GM19395 (cell line): ENCODE data around the gene DNAAF2.
"Not testable (repeated sequence)": the region's sequence is repeated elsewhere in the genome, so short reads cannot be mapped to it uniquely, and the experiment has no call there.

Experiments
- ATAC-seq: cut with Tn5 transposase; IDR thresholded peaks from one replicate; pipeline ENCODE4 v1.9.1; 2021; ENCODE audit warnings: mild to moderate bottlenecking, moderate library complexity; ENCODE audit not compliant: unreplicated experiment

The DNAAF2 gene

GRCh38 chr14:49634547-49635334 is at the start of gene DNAAF2:
Gene DNAAF2 (minus strand): TSS chr14:49635244. CDS start chr14:49635149, 95 bp downstream.
- peak; percentile 38 for ATAC-seq

GRCh38 chr14:49679271-49679670 is 44.2 kb upstream of the DNAAF2 start:
- ATAC-seq: no peak

GRCh38 chr14:49677643-49678042 is 42.6 kb upstream of the DNAAF2 start:
- ATAC-seq: no peak

- ATAC-seq: no peak
Measured at GRCh38 chr14:49673586-49673985, 38.5 kb upstream of the DNAAF2 start.

- no peak for ATAC-seq
Measured at GRCh38 chr14:49670475-49670874, 35.4 kb upstream of the DNAAF2 start.

- no peak for ATAC-seq
Measured at GRCh38 chr14:49659526-49660455, 24.7 kb upstream of the DNAAF2 start.

- not testable (repeated sequence) for ATAC-seq
Measured at GRCh38 chr14:49657500-49657899, 22.5 kb upstream of the DNAAF2 start.

GRCh38 chr14:49654511-49654910 is 19.5 kb upstream of the DNAAF2 start:
- no peak for ATAC-seq

GRCh38 chr14:49653508-49653907 is 18.5 kb upstream of the DNAAF2 start:
- ATAC-seq: no peak

- no peak for ATAC-seq
Measured at GRCh38 chr14:49642163-49642562, 7.1 kb upstream of the DNAAF2 start.

- ATAC-seq: no peak
Measured at GRCh38 chr14:49641697-49642129, 6.7 kb upstream of the DNAAF2 start.

GRCh38 chr14:49640540-49641417 is 5.7 kb upstream of the DNAAF2 start:
- no peak for ATAC-seq

- ATAC-seq: no peak
Measured at GRCh38 chr14:49637534-49638078, 2.6 kb upstream of the DNAAF2 start.

GRCh38 chr14:49636866-49637265 is 1.8 kb upstream of the DNAAF2 start:
- no peak for ATAC-seq

GRCh38 chr14:49633640-49634546 is 1.2 kb downstream of the DNAAF2 start:
- ATAC-seq: peak; percentile 81

GRCh38 chr14:49623941-49624839 is 10.9 kb downstream of the DNAAF2 start:
- no peak for ATAC-seq

- no peak for ATAC-seq
Measured at GRCh38 chr14:49623387-49623786, 11.7 kb downstream of the DNAAF2 start.

- no peak for ATAC-seq
Measured at GRCh38 chr14:49622022-49622607, 12.9 kb downstream of the DNAAF2 start.
